Erythroblast (primary cell): Measurements from ENCODE around the gene TOMM6.
"Not testable (repeated sequence)": the region's sequence is repeated elsewhere in the genome, so short reads cannot be mapped to it uniquely, and the experiment has no call there.

Experiments used
- DNase-seq, 2 experiments: peaks; one replicate each; lab custom pipeline; 2025; lab: John Stamatoyannopoulos, UW
- GATA1 ChIP-seq: IDR thresholded peaks from 2 replicates; pipeline ENCODE4 v1.6.1; 2011; ENCODE audit warnings: low read depth, mild to moderate bottlenecking, control low read depth, low read length, moderate library complexity
- POLR2A ChIP-seq: IDR thresholded peaks from 2 replicates; pipeline ENCODE4 v1.6.1; 2011; ENCODE audit warnings: mild to moderate bottlenecking, low read length

The TOMM6 gene

GRCh38 chr6:41757271-41757670 is 30.2 kb upstream of the TOMM6 start:
- no peak for TF ChIP-seq POLR2A
- no peak for DNase-seq

DNA sequence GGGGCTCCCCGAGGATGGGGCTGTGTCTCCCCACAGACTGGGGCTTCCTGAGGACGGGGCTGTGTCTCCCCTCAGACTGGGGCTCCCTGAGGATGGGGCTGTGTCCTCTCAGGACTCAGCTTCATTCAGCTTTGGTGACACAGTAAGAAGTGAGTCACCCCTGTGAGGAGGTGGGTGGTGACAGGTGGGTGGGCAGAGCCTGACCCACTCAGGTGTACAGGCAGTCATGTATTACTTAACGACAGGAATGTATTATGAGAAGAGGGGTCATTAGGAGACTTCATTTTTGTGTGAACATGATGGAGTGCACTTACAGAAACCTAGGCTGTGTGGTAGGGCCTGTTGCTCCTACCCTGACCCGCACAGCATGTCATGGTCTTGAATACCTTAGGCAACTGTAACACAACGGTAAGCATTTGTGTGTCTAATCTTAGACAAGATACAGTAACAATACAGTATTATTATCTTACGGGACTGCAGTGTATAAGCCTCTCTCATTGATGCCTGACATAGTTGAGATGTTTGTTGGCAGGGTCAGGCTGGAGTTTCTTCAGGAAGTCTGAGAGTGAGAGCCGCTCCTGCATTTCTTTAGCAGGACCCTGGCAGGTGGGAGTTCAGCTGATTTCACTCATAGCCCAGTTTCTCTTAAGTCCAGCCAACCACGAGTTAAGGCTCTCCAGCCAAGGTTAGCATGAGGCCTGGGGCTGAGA is 29.4 kb upstream of the TOMM6 start:
- TF ChIP-seq POLR2A (no peak), GATA1 (no peak)
- no peak for DNase-seq

DNA sequence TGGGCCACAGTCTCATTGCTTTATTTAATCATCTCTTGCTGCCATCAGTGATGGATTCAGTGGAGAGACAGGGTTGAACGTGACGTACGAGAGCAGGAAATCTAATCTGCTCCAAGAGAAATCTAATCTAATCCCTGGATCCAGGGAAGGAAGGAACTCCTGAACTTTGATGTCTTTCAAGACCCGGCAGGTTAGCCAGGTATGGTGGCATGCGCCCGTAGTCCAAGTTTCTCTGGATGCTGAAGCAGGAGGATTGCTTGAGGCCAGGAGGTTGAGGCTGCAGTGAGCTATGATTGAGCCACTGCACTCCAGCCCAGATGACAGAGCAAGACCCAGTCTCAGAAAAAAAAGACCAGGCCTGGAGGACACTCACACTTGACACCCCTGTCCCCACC is 28.9 kb upstream of the TOMM6 start:
- TF ChIP-seq GATA1 (no peak), POLR2A (no peak)
- DNase-seq, result no peak

DNA sequence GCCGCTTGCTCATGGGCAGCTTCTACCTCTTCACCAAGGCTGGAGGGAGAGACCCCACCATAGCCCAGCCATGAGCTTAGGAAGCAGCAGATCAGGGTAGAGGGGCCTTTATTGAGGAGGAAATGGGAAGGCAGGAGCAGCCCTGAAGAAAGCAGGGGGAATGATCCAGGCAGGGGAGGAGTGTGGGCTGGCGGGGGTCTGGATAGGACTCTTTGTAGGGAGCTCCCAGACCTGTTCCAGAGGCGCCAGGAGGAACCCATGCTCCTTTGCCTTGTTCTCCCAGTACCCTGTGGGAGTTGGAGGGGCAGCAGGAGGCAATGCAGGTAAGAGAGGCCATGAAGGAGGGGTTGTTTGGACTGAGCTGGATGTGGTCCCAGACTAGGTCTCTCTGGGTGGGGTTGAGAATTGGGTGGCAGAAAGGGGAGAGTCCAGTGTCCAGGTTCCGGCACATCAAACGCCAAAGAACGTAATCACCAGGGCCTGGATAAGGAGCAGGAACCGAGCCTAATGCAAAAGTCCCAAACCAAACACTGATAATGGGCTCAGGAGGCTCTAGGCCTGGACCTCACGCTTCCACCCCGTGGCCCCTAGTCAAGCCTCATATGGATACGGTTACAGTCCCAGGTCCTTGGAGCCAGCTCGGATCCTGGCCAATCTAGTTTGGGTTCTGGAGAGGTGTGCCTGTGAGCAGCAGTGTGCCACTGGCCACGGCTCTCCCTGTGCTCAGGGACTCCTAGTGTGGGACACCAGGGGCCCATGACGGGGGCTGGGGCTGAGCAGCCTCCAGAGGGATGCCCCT is 28.2 kb upstream of the TOMM6 start:
- TF ChIP-seq POLR2A (no peak), GATA1 (no peak)
- DNase-seq, result no peak

DNA sequence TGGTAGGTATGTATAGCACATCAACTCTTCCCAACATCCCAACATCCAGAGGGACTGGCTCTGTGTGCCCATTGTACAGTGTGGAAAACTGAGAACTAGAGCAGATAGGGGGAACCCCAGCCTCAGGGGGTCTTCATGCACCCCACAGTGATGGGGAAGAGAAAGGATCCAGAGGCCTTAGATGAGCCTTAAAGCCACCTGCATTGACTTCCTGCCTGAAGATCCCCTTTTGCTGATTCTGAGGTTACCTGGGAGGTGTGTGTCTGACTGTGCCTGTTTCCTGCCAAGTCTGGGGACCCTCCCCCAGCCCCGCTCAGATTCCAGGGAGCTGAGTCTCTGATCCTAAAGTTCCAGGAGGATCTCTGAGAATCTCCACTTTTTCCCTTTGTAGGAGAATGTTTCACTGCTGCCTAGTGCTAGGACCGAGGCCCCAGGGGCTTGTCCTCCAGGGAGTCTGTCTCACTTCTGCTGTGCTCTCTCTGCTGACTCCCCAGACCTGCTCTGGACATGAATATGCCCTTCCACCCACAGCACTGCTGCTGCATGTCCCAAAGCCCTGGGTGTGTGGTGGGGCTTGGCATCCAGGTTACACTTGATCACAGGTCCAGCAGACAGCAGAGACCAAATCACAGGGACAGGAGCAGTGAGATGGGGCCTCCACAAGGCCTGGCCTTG is 27.5 kb upstream of the TOMM6 start:
- DNase-seq, result no peak
- TF ChIP-seq GATA1 (no peak), POLR2A (no peak)

- DNase-seq, result no peak
Observed at GRCh38 chr6:41763470-41763869, 24.0 kb upstream of the TOMM6 start.

GRCh38 chr6:41766043-41766664 is 21.3 kb upstream of the TOMM6 start:
- not testable (repeated sequence) for DNase-seq

More at GRCh38 chr6:41763470-41763869, 24.0 kb upstream of the TOMM6 start:
- TF ChIP-seq GATA1, result no peak
- no peak for TF ChIP-seq POLR2A

DNA sequence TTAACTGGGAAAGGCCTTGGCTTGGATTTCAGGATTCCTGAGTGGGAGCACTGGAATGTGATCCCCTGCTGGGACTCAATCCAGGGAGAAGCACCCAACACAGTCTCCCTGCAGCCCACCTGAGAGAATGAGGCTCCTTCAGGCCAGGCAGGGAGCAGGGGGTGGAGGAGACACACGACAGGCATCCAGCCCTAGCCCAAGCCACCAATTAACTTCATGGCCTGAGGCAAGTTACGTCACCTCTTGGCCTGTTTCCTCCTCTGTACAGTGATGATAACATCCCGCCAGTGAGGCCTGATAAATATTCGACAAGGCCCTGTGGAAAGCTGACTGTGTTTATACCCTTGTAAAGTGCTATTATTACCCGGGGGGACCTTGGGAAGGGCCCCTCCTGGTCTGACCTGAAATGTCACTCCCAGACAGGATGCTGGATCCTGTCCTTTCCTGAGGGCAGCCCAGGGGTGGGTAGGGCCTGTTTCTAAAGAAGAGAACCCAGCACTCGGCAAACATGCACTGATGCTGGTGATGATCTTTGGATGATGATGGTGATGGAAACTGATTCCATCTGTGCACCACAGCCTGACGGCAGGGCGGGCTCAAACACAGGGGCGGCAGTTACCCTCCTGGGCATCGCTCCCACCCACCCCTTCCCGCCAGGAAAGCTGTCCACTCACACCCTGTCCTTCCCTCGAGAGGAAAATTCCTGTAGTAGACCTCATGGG is 20.2 kb upstream of the TOMM6 start:
- TF ChIP-seq POLR2A (no peak), GATA1 (no peak)
- DNase-seq, result peak; percentile 92 to 95

DNA sequence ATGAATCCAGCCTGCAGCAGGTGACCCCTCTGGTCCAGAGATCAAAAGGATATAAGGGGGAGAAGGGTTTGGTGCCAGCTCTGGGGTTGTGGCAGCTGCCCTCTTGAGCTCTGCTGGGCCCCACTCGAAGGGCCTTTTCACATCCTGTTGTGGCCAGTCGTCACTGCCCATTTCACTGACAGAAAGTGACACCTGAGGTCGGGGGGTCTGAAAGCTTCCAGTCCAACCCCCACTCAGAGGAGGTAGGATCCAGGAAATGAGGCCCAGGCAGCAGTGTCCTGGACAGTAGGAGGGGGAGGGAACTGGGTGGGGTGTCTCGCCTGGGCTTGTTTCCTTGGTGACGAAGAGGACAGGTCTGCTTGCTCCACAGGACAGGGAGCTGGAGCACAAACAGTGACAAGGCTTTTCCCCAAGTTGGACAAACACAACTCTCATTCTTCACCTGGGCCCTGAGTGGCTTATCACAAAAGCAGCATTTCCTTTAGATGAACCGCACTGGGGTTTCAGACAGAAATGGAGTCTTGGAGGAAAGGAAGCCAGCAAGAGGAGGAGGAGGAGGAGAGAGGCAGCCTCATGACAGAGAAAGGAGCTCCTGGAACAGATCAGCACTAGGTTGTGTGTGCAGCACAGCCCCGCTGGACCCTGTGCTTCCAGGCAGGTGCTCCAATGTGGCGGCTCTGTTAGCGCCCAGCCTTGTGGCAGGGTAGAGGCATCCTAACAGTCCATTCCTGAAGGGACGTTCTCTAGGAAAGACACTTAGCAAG is 18.8 kb upstream of the TOMM6 start:
- TF ChIP-seq GATA1, result no peak
- no peak for TF ChIP-seq POLR2A
- DNase-seq, result peak; percentile 46 to 53

DNA sequence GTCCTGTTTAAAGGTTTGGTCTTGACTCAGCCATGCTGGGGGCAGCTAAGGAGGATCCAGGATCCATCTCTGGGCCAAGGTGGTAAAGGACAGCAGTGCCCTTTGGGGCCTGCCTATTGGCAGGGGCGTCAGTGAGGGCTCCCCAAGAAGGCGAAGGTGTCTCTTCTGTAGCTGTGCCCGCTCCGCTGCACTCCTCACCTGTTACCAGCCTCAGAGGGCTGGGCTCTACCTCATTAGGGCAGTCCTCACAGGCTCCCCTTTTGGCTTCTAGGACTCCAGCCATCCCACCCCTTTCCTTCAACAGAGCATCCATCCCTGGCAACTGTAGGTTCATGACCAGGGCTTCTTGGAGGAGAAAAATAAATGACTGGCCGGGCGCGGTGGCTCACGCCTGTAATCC is 18.1 kb upstream of the TOMM6 start:
- no peak for DNase-seq
- TF ChIP-seq POLR2A, result no peak
- TF ChIP-seq GATA1, result no peak

DNA sequence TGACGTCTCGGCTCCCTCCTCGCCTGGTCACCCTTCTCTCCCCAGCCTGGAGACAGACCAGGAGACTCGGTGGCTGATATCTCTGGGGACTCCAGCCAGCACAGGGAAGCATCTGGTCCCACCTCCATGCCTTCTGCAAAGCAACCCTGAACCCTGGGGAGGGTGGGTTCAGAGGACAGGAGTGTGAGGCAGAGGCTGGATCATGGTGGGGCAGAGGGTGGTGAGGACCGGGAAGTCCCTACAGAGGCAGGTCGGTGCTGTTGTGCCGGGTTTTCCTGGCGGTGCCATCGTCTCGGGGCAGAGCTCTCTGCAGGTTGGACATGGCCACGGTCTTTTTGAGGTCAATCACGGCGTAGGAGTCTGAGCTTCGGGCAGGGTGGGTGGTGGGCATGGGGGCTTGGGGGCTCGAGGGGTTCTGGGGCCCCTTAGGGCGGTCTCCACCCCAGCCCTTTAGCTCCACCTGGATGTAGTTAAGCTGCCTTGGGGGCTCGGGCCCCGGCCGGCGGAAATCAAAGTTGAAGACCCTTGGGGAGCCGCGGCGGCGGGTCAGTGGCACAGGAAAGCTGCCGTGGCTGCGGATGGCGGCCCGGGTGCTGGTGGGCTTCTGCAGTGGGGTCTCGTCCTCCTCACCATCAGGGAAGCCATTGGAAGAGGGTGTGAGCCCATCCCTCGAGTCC is 17.0 kb upstream of the TOMM6 start:
- DNase-seq, result no peak
- TF ChIP-seq POLR2A (no peak), GATA1 (no peak)

GRCh38 chr6:41771058-41771983 is 16.2 kb upstream of the TOMM6 start:
- no peak for DNase-seq
- TF ChIP-seq GATA1 (no peak), POLR2A (no peak)
